NCI-H1092 (cell line): ENCODE measurements around the gene GNA14.
"Not testable (repeated sequence)": the region's sequence is repeated elsewhere in the genome, so short reads cannot be mapped to it uniquely, and the experiment has no call there.

Experiments
- DNase-seq: peaks from one replicate; lab custom pipeline; 2025; lab: John Stamatoyannopoulos, UW

GNA14 gene

DNA sequence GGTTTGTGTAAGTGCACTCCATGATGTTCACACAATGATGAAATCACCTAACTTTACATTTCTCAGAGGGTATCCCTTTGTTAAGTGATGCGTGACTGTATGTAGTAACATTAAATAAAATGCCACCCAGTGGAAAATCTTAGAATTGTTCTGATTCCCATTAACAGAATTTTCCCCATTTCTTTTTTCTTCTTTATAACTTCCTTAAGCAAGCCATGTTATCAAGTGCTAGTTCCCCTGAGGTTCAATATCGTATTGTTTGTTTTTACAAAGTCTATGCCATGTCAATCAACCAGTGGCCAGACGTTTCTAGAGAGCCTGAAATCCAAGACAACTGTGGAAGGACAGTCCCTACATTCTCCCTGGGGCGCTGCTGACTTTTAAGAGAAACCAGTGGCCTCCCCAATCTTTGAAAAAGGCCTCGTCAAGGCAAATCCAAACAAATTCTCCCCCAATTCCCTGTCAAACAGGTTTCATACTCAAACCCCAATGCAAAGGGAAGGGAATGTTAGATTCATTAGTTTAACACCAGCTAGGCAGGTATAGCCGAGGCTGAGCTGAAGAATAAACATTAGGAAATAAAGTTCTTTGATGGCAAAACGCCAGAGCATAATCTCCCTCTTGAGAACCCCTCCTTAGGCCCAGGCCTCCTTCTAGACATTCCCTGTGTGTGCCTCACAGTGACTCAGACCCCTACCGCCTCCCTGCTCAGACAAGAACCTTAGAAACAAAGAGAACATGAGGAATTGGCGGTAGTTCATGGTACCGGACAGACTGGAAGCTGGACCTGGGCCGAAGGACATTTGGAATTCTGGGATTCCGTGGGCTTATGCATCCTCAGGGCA lies 198.7 kb downstream of the GNA14 start:
- DNase-seq, result no peak

DNA sequence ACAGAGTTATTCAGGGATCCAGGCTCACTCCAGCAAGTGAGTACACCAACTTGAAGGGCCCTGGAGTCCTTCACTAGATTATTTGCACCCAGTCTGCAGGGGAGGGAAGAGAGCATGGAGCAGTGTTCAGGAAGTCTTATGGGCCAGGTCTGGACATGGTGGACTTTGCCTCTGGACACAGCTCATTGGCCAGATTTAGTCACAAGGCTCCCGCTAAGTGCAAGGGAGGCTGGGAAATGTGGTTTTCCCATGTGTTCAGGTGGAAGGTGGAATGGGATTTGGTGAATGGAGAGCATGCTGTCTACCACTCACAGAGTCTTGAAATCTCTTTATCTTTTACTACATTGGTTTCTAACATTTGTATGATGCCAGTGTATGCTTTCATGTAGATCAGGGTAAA lies 200.5 kb downstream of the GNA14 start:
- DNase-seq, result no peak

DNA sequence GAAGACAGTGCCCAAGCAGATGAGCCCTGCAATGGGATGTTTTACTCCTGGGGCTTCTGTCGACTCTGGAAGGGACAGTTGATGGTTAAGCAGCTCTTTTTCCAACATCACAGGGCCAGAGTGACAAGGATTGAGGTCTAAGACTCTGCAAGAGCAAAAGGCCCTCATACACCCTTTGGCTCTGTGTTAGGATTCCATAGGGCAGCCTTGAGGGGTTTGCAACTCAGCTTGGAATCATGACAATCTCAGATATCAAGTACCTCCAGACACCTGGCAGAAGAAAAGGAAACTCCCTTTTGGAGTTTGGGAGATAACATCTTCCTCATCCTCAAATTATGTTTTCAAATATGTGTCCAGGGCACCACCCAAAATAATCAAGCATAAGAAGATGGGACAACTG lies 205.7 kb downstream of the GNA14 start:
- no peak for DNase-seq

DNA sequence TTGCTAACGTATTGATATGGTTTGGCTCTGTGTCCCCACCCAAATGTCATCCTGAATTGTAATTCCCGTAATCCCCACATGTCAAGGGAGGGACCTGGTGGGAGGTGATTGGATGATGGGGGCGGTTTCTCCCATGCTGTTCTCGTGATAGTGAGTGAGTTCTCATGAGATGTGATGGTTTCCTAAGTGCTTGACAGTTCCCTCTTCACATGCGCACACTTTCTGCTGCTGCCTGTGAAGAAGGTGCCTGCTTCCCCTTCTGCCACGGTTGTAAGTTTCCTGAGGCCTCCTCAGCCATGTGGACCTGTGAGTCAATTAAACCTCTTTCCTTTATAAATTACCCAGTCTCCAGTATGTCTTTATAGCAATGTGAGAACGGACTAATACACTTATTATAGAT lies 207.0 kb downstream of the GNA14 start:
- not testable (repeated sequence) for DNase-seq

DNA sequence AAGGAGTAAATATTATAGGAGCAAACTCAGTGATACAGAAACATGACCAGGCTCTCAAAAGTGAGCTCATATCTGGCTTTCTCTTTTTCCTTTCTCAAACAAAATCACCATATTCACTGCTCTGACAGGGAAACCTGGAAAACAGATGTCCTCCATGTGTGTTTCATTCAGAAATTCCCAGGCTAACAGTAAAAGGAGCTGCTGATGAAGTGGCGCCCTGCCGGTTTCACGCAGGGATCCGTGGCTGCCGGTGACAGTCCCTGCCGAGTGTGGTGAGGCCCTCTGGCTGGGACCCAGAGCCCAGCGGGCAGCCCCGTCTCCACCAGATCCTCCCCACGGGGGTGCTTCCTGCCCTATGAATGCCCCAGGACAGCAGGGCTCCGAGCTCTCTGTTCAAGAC lies 208.1 kb downstream of the GNA14 start:
- DNase-seq, result peak; percentile 82

DNA sequence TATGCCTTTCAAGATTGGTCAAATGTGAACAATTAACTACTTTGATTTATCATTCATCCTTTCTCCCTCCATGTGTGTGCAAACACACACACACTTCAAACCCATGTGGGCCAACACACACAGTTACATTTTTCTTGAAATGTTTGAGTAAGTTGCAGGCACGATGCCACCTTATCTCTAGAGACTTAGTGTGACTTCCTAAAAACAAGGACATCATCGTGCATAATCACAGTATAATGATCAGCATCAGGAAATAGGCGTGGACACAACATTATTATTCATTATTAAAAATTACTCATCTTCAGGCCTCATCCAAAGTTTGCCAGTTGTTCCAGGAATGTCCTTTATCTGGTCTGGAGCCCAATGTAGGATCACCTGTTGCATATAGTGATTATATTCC lies 209.5 kb downstream of the GNA14 start:
- no peak for DNase-seq

DNA sequence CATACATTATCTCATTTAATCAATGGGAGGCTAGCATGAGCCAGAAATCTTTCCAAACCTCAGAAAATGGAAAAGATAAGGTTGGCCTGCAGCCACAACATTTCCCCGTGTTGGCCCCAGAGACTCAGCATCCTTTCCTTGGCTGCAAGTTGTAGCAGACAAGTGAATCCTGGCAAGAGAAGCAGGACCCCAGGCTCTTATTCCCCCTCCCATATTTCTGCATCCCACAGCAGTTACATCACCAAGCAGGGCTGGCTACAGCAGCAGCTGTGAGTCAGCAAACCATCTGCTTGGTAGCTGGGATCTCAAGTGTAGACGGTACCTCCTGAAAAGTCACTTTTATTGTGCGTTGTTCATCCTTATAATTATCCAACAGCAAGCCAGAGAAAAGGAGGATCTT lies 212.4 kb downstream of the GNA14 start:
- DNase-seq, result no peak

DNA sequence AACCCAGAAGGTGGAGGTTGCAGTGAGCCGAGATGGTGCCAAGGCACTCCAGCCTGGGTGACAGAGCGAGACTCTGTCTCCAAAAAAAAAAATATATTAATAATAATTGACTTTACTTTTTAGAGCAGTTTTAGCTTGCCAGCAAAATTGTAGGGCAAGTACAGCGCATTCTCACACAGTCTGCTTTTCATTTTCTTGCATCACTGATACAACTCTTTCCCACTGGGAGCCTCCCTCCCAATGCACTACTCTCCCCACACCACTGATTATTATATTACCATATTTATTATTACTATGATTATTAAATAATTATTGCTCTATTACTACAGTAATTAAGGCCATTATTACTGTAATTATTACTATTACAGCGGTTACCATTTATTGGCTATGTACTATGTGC lies 212.8 kb downstream of the GNA14 start:
- DNase-seq, result no peak

DNA sequence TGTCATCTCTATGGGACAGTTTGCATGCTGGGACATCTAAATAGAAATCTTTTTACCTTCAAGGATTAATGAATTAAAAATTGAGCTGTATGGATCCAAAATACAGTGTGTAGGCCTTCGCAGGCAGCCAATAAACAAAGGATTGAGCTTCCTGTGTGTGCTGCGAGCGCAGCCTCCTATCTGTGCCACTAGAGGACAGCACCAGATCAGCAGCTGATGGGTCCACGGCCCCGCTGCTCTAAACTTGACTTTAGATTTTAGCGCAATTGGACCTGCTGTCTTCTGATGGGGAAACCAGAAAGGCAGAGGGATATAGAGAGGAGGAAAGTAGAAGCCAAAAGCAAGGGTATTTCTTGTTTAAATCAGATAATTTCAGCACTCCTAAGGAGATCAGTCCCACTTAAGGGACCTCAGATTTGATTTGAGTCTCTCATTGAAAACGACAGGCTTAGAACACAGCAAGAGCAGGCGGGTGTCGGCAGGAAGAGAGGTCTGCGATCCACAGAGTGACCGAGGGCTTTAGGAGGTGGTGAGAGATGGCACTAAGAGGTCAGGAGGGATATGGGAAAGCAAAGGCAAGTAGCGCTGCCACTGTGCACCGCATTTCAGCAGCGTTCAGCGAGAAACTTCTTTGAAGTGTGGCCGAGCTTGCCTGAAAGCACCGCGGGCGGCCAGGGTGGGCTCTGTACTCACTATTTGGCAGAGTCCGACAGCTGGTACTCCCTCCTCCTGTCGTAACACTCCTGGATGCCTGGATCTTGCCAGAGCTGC lies 214.3 kb downstream of the GNA14 start:
- DNase-seq, result peak; percentile 21

DNA sequence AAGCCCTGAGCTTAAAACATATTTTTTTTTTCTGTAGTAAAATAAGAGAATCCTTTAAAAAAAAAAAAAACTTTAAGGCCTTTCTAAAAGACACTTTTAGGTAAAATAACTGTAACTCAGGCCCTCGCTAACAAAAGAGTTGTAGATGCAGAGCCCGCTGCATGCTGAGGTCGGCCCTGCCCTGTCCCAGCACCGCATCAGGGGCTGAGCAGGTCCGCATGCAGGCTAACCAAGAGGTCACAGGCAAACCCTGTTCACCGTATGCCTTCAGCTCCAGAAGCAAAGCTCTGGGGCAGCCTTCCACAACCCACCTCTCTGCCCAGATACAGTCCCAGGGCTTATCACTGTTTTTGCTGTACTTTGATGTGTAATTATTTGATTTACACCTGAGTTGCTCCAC lies 216.1 kb downstream of the GNA14 start:
- no peak for DNase-seq

DNA sequence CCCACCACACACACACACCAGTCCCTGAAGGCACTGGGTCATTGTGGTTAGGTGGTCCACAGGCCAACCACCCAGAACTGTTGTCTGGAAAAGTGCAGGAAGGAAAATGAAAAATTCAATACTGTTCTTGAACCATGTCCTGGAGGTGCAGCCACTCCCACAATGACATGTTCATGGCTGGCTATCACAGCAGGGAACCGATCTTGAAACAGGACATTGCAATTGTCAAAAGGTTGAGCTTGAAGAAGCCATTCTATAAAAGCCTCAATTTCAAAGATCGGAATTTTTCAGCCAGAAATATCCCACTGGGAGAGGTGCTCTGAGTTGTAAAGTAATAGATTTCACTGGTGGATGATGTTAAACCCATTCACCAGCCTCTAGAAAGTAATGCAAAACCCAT lies 218.2 kb downstream of the GNA14 start:
- DNase-seq, result no peak

DNA sequence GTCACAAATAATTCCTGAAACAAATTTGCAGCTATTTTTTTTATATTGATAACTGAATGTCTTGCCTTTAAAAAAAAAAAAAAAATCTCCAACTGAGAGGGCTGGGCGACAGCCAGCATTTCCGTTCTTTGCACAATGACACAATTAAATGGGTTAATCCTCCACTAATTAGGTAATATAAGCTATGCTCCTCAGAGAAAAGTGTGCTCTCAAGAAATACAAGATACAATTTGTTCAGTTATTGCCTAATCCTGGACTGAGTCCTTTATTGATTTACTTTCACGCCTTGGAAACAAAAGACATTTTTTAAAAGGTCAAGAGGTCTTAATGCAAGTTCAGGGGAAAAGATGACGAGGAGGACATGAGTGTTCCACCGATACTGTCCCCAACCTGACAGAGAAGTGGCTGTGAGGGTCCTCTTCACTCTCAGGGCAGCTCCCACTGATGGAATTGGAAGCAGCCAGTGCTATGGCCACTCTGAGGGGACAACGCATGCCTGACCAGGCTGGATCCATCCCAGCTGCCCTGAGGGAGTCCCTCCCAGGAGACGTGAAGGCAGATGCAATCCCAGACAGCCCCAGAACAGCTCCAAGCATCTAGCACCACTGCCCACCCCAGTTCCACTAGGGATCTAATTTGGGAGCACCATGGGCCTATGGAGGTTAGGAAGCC lies 220.7 kb downstream of the GNA14 start:
- DNase-seq, result no peak

DNA sequence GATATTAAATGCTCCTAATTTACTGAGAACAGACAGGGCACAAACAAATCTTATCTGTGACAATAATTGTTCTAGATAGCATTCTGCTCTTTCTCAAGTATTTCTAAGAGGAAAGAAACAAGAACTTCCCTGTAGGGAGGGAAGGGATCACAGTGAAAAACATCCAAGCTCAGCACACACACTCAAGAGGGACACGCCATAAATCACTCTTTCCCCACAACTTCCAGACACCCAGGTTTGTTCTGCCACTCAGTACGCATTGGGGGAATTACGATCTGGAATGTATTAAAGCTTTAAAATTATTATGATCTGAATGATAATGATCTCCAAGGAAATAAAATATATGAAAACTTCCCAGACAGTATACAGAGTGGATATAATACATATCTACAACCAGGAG lies 221.4 kb downstream of the GNA14 start:
- no peak for DNase-seq

DNA sequence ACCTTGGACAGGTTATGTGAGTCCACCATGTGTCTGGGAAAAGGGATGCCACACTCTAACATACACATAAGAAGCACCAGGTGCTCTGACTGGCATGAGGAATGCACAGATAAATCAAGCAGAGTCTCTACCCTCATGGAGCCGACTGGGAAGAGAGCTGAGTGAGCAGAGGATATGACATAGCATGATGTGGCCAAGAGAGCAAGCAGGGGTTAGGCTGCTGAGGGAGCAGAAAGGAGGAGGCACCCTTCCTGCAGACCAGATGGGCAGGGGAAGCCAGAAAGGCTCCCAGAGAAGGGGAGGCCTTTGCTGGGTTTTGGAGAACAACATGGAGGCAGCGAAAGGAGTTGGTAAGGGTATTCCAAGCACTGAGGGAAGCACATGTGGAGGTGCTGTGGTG lies 223.1 kb downstream of the GNA14 start:
- no peak for DNase-seq

DNA sequence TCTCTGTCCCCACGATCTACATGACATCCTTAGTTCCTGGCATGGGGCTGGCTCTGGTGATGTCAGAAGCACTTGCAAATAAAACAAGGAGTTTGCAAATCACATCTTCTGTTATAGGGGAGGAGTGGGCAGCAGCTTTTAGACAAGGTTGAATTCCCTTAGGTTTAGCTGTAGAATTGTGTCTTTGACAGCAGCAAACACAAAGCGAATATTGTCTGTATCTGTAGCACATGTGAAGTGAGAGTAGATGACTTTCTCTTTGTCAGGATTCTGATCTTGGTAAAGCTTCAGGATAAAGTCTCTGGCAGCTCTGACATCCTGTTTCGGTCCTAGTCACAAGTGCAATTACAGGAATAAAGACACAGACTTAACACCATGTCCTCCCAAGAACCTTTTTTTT lies 224.3 kb downstream of the GNA14 start:
- DNase-seq, result no peak

DNA sequence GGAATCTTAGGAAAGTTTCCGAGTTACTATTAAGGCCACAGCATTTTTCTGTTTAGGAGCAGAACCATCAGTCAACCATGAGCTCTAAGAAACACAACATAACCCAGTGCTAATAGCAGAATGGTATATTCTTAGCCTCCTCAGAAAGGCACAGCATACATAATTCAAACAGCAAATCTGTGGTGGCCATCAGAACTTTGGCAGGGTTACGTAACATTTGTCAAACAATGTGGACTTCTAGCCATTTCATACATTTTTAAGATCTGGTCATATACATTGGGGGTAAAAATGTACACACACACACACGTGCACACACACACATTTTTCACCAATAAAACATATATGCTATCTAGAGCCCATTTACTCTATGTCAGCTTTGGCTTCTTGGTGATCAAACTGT lies 225.2 kb downstream of the GNA14 start:
- no peak for DNase-seq

DNA sequence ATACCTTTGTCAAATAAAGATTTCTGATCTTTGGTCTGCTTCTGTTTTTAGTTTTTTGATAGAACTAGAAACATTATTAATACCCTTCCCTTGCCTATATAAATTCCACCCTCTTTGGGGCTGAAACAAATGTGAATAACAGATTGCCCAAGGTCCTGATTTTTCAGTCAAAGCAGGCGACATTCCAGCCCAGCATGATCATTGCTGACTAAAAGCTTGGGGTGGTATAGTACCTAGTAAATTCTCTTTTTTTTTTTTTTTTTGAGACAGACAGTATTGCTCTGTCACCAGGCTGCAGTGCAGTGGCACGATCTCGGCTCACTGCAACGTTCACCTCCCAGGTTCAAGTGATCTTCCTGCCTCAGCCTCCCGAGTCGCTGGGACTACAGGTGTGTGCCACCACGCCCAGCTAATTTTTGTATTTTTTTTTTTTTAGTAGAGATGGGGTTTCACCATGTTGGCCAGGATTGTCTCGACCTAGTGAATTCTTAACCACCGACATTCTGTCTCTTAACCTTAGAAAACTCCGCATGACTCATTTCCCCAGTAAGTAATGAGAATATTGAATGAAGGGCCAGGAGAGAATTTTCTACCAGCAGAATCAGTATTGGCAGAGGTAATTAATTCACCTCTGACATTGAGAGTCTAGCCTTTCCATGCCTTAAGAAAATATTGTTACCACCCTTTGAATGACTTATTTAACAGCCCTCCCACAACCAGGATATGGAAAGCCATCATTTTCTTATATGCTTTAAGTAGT lies 226.4 kb downstream of the GNA14 start:
- no peak for DNase-seq

DNA sequence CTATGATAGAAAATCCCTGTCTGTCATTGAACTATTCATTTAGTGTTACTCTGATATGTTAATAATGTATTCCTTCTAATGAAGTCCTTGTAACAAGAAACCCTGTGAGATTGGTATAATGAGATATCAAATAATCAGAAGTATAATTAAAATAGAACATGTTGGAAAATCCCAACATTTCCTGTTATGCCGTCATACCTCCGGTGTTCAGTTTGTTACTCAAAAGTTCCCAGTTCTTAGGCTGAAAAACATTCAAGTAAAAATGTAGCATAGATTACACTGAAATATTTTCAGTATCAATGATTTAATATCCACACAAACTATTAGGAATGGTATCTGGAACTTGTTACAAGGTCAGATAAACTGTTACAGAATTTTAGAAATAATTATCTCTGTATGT lies 227.5 kb downstream of the GNA14 start:
- DNase-seq, result no peak

DNA sequence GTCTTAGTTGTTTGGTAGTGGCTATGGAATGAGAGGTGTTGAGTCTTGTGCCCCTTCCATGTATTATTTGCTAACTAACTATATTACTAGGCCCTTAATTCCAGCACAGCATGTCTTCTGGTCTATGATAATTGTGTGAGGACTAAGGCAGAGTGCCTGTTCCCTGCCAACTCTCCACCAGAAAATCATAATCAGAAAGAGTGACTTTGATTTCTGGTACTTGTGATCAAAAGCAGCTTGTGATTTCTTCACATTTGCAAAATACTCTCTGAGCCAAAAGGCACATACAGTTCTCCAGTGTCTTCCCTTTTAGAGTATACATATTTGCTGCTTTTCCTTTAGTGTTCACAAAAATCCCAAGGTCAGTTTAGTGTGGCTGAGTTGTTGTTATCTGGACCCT lies 229.9 kb downstream of the GNA14 start:
- DNase-seq, result no peak

DNA sequence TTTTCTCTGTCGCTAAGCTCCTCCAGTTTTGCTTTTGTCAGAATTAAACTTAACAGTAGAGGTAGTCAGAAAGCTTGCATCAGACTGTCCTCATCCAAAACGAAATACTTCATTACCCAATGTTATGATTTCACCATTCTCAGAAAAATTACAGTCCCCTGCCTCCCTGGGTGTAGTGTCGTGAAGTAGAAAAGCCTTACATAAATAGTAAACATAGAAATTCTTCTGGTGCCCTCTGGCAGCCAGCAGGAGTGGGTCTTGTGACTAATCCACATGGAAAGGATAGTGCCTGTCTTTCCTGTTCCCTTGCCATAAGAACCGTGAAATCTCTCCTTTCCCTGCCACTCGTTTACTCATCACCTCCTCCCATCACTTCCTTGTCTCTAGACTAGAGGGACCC lies 230.6 kb downstream of the GNA14 start:
- no peak for DNase-seq

DNA sequence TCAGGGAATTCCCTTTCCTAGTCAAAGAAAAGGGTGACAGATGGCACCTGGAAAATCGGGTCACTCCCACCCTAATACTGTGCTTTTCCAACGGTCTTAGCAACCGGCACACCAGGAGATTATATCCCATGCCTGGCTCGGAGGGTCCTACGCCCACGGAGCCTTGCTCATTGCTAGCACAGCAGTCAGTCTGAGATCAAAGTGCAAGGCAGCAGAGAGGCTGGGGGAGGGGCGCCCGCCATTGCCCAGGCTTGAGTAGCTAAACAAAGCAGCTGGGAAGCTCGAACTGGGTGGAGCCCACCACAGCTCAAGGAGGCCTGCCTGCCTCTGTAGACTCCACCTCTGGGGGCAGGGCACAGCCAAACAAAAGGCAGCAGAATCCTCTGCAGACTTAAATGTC lies 239.6 kb downstream of the GNA14 start:
- DNase-seq, result not testable (repeated sequence)

DNA sequence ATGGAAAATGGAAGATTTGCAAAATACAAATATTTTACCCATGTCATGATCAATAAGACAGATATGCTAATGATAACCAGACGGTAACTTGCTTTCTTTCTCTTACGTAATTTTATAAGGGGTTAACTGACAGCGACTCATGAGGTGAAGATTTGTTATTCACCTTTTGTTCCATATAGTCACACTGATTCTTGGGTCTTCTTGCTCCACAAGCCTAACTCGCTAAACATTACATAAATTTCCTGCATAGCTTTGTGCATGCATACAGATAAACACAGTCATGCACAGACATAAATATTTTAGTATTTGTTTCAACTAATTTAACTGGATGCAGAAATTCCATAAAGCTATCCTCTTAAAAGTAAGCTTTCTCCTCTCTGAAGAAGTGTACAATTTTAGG lies 244.9 kb downstream of the GNA14 start:
- DNase-seq, result no peak
